Ectodermal cell (in vitro differentiated cells): ENCODE measurements around the gene CLDN9.
A peak's percentile ranks its signal among the peaks of the same experiment; 100 is the strongest.

Source experiments
- H3K27ac ChIP-seq: 2 replicates; pipeline ENCODE4 v1.7.0; 2013; ENCODE audit warnings: mild to moderate bottlenecking, low read depth, low read length; ENCODE audit not compliant: insufficient read depth, poor library complexity, severe bottlenecking
- H3K27me3 ChIP-seq: 2 replicates; pipeline ENCODE4 v1.7.0; 2013; ENCODE audit warnings: mild to moderate bottlenecking, low read length; ENCODE audit not compliant: insufficient read depth, control insufficient read depth, poor library complexity, severe bottlenecking
- H3K36me3 ChIP-seq: one replicate; pipeline ENCODE4 v1.7.0; 2013; ENCODE audit warnings: low read length; ENCODE audit not compliant: control insufficient read depth, insufficient read depth
- H3K4me1 ChIP-seq: one replicate; pipeline ENCODE4 v1.7.0; 2013; ENCODE audit warnings: low read length; ENCODE audit not compliant: control insufficient read depth, insufficient read depth
- H3K4me3 ChIP-seq: 2 replicates; pipeline ENCODE4 v1.7.0; 2013; ENCODE audit warnings: low read depth, low read length, control low read depth; ENCODE audit not compliant: insufficient read depth
- H3K9me3 ChIP-seq: 2 replicates; pipeline ENCODE4 v1.7.0; 2013; ENCODE audit warnings: mild to moderate bottlenecking, low read length, moderate library complexity; ENCODE audit not compliant: control insufficient read depth
- WGBS, 2 experiments: methylation state at CpG; one replicate each; pipeline ENCODE4 v1.1.7; 2013; ENCODE audit warnings: missing lambda C conversion rate in 2 of 2; 5-methylcytosine and 5-hydroxymethylcytosine counted together

CLDN9 gene

DNA sequence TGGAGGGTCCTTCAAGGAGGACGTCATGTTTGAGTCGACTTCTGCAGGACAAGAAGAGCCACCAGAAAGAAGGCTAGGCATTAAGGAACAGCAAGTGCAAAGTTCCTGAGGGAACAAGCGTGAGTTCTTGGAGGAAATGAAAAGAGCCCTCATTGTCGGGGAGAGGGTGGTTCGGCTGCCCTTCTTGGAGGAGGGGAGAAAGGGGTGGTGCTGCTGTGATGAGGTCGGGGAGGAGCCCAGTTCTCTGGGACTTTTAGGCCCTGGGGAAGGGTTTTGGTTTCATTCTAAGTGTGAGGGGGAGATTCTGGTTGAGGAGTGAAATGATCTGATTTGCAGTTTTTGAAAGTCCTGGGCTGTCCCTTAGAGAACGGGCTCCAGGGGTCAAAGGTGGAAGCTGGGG is 19.9 kb downstream of the CLDN9 start:
- Histone ChIP-seq H3K36me3 (no peaks in the 10 kb centered on the region), H3K4me1 (no peaks in the 10 kb centered on the region), H3K4me3 (no peak overlapping the region), H3K9me3 (no peaks in the 10 kb centered on the region), H3K27ac (no peak overlapping the region), H3K27me3 (peaks cover 80% of the 10 kb centered on the region)
- 74 to 75% methylated on average over 7 of the region's 7 CpGs for WGBS, 2 experiments

DNA sequence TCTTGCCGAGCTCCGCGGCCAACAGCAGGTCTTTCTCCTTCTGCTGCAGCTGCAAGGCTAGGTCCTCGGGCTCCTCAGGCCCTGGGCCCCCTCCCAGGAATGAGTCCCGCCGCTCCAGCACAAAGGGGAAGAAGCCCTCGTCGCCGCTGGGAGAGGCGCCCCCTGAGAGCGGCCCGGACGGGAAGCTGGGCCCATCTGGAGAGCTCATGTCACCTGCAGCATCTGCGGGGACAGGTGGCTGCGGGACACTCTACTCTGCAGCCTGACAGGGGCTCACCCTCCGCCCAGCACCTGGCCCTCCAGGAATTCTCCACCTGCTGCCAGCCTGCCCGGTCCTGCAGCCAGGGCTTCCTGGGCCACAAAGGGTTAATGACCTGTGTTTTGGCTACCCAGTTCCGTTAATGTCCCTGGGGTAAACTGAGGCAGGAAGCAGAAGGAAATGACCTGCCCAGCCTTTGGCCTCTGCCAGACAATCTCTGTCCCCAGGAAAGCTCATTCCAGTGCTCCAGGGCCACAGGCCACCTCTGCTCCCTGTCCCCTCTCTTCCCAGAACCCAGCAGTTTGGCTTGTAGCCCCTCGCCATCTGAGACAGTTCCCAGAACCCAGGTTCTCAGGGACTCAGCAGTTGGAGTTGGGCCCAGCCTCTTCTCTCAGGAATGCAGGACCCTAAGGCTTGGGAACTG is 22.7 kb downstream of the CLDN9 start:
- no peaks in the 10 kb centered on the region for H3K4me1 ChIP-seq
- H3K9me3 ChIP-seq: no peaks in the 10 kb centered on the region
- H3K36me3 ChIP-seq: no peaks in the 10 kb centered on the region
- peaks cover 80% of the 10 kb centered on the region for H3K27me3 ChIP-seq
- no peak overlapping the region for H3K4me3 ChIP-seq
- 64 to 65% methylated on average over 19 of the region's 19 CpGs for WGBS, 2 experiments
- no peak overlapping the region for H3K27ac ChIP-seq

DNA sequence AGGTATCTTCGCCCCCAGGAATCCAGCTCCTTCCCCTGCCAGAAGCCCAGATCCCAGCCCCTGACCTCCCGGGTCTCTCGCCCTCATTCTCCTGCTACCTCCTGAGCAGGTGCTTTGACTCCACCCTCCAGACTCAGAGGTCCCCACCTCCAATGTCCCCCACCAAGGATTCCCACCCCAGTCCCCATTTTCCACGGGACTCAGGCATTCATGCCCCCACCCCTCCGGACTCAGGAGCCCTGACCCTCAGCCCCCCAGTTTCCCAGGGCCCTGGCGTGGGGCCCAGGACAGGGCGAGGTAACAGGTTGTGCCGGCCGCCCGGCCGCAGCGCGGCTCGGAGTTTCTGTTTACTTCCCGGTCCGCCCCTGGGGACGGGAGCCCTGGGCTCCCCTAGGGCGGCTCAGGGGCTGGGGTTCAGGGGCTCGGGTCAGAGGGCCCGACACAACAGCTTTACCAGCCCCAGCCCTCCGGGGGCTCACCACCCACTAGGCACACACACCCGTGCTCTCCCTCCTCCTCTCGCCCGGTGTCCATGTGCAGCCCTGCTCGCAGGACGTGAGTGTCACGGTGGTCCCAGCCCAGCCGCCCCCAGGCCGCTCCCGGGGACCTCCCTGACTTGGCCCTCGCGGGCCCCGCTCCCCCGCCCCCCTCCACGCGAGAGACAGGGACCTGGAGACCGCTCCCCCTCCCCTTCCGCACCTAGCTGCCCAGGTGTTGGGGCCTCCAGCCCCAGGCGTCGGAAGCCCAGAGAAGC is 23.4 kb downstream of the CLDN9 start:
- Histone ChIP-seq H3K27me3 (peaks cover 74% of the 10 kb centered on the region), H3K4me3 (no peak overlapping the region), H3K4me1 (no peaks in the 10 kb centered on the region), H3K27ac (no peak overlapping the region), H3K9me3 (no peaks in the 10 kb centered on the region), H3K36me3 (no peaks in the 10 kb centered on the region)
- WGBS, 2 experiments: 9 to 10% methylated on average over 40 of the region's 40 CpGs

DNA sequence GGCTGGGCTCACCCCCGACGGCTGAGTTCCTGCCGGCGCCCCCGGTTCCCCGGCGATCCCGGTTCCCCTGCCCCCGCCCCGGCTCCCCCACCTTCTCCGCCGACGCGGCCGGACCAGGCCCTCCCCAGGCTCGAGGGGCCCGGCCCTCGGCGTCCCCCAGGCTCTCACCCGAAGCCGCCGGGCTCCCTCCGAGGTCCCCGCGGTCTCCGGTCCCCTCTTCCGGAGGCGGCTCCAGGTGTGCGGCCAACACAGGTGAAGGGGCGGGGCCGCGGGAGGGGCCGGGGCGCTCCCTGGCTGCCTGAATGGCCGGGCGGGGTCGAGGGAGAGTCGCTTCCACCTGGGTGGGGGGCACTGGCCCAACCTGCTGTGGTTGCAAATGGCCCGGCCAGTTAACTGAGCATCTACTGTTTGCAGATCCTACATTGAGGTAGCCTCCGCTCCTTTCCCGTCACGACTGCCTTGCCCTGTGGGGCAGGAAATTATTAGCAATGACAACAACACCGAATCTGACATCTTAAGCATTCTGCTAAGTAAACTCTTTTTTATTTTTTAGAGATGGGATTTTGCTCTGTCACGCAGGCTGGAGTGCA is 24.1 kb downstream of the CLDN9 start, which contains the start of gene BICDL2:
Gene BICDL2, minus strand, starts transcription at position 219 of the 590 bp plus-strand sequence. CDS start 1,448 bp downstream, outside the sequence.
- Histone ChIP-seq H3K9me3 (no peaks in the 10 kb centered on the region), H3K4me3 (no peak within 1 kb of the TSS)

DNA sequence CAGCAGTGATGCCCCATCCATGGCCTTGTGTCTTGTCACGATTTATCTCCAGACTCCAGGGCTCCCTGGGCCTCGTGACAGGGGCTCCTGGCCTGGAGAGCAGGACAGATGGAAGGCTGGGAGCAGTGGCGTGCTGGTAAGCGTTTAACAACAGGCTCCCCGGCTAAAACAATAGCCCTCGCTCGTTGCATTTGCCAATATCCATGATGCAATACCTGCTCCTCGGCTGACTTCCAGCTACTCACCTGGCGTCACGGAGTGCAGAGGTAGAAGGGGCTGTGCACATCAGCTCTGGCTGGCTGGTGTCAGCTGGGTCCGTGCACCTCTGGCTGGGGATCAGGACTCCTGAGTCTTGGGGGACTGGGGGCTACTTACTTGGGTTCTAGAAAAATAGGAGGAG is 25.5 kb downstream of the CLDN9 start:
- H3K36me3 ChIP-seq: no peaks in the 10 kb centered on the region
- no peak overlapping the region for H3K4me3 ChIP-seq
- peaks cover 66% of the 10 kb centered on the region for H3K27me3 ChIP-seq
- no peaks in the 10 kb centered on the region for H3K9me3 ChIP-seq
- no peaks in the 10 kb centered on the region for H3K4me1 ChIP-seq
- WGBS, 2 experiments: 65 to 69% methylated on average over 11 of the region's 11 CpGs
- no peak overlapping the region for H3K27ac ChIP-seq

More for the DNA sequence above, 24.1 kb downstream of the CLDN9 start, which contains the start of gene BICDL2:
- 10% methylated on average over 44 of the region's 44 CpGs for WGBS, 2 experiments
- Histone ChIP-seq H3K36me3 (no peaks in the 10 kb centered on the region), H3K27me3 (peaks cover 73% of the 10 kb centered on the region), H3K27ac (no peak within 1 kb of the TSS), H3K4me1 (no peaks in the 10 kb centered on the region)

DNA sequence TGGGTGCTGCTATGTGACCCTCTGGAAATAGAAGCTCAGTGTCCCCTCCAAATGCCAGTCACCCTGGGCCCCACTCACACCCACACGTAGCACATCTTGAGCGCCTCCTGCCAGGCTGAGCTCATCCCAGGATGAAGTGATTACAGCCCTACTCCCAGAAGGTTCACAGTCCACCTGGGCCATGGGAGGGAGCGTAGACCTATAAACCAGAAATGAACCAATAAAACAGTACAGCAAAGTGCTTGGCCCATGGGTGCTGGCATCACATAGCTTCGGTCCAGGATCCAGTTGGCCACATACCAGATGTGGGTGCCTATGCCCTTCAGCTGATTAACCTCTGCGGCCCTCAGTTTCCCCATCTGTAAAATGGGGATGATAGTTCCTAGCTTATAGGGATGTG is 26.2 kb downstream of the CLDN9 start:
- WGBS, 2 experiments: 88 to 90% methylated on average over 5 of the region's 5 CpGs
- H3K4me3 ChIP-seq: no peak overlapping the region
- no peak overlapping the region for H3K27ac ChIP-seq
- H3K9me3 ChIP-seq: no peaks in the 10 kb centered on the region
- H3K4me1 ChIP-seq: no peaks in the 10 kb centered on the region
- H3K27me3 ChIP-seq: peaks cover 68% of the 10 kb centered on the region
- no peaks in the 10 kb centered on the region for H3K36me3 ChIP-seq

DNA sequence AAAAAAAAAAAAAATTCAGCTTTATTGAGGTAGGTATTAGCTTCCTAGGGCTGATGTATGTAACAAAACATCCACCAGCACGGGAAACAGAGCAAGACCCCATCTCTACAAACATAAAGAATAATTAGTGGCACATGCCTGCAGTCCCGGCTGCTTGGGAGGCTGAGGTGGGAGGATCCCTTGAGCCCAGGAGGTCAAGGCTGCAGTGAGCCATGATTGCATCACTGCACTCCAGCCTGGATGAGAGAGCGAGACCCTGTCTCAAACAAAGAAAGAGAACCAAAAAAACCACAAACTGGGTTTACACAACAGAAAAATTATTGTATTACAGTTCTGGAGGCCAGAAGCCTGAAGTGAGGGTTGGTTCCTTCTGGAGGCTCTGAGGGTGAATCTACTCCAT is 29.7 kb downstream of the CLDN9 start:
- no peak overlapping the region for H3K4me3 ChIP-seq
- H3K36me3 ChIP-seq: no peaks in the 10 kb centered on the region
- H3K27me3 ChIP-seq: peaks cover 69% of the 10 kb centered on the region
- no peak overlapping the region for H3K27ac ChIP-seq
- no peaks in the 10 kb centered on the region for H3K4me1 ChIP-seq
- 80 to 94% methylated on average over 3 of the region's 3 CpGs for WGBS, 2 experiments
- no peaks in the 10 kb centered on the region for H3K9me3 ChIP-seq

DNA sequence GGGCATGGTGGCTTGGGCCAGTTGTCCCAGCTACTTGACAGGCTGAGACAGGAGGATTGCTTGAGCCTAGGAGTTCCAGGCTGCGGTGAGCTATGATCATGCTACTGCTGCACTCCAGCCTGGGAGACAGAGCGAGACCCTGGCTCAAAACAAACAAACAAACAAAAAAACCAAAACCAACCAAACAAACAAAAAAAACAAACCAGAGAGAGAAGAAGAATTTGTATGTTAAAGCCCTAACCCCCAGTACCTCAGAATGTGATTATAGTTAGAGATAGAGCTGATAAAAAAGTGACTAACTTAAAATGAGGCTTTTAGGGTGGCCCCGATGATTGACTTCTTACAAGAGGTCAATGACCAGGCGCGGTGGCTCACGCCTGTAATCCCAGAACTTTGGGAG is 32.0 kb downstream of the CLDN9 start:
- H3K4me1 ChIP-seq: no peaks in the 10 kb centered on the region
- H3K27ac ChIP-seq: no peak overlapping the region
- no peaks in the 10 kb centered on the region for H3K9me3 ChIP-seq
- H3K27me3 ChIP-seq: peaks cover 64% of the 10 kb centered on the region
- no peak overlapping the region for H3K4me3 ChIP-seq
- no peaks in the 10 kb centered on the region for H3K36me3 ChIP-seq
- WGBS, 2 experiments: 90 to 93% methylated on average over 5 to 6 of the region's 6 CpGs

DNA sequence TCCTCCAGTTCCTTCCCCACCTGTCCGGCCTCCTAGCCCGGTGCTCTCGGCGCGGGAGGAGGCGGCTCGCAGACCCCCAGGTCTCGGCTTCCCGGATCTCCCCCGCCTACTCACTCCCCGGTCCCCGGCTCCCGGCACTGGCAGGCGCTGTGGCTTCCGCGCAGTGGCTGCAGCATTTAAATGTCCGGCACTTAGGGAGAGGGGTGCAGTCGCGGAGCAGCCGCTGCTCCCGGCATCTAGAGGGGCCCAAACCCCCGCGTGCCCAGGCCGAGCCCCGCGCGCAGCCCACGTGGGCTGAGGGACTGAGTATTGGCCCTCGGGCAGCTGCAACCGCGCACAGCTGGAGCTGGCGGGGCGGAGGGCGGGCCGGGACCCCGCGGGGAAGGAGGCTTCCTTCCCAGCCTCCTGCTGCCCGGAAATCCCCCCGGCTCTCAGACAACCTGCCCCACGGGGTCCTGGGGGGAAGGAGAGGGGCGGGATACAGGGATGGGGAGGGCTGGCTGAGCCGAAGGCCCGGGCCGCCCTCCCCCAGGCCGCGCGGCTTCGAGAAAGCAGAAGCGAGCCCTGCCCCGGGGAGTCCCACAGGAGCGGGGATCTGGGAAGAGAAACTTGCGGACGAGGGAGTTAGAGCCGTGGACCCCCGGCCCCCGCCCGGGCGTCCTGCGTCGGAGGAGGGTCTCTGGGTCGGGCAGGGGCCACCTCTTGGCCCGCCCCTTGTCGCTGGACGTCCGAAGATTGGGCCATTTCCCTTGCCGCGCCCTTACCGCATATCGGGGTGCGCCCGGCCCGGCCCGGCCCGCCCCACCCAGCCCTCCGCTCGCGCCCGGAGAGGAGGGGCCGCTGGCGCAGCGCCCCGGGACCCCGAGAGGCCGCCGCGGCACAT is 33.3 kb downstream of the CLDN9 start, which contains the start of gene MMP25:
Gene MMP25, plus strand, starts transcription at position 804 of the 883 bp plus-strand sequence. CDS start 357 bp downstream, outside the sequence.
- H3K9me3 ChIP-seq: no peaks in the 10 kb centered on the region
- H3K4me3 ChIP-seq: peak within 1 kb of the TSS; percentile 56
- H3K36me3 ChIP-seq: no peaks in the 10 kb centered on the region
- peaks cover 63% of the 10 kb centered on the region for H3K27me3 ChIP-seq
- no peaks in the 10 kb centered on the region for H3K4me1 ChIP-seq
- 0% methylated on average over 86 of the region's 86 CpGs for WGBS, 2 experiments
- no peak within 1 kb of the TSS for H3K27ac ChIP-seq
